Tibial artery (tissue), 4 donors: ENCODE results near the gene KLHL29.

Source experiments
- DNase-seq, 2 donors: peaks; one replicate each; pipeline ENCODE4 v3.0.0-alpha.2; 2019
- H3K27ac ChIP-seq, 2 donors: fragments of 200-600 bp; sonication (generic) in 1 of 2; 1 replicate in 1 of 2; 2 replicates in 1 of 2; pipeline ENCODE4 v1.5.1; 2018 to 2019; ENCODE audit warnings: mild to moderate bottlenecking in 1 of 2
- H3K27me3 ChIP-seq, 2 donors: fragments of 200-600 bp; sonication (generic) in 1 of 2; one replicate each; pipeline versions ENCODE4 v1.5.1 to v1.6.0; 2016 to 2019
- H3K36me3 ChIP-seq, 3 donors: fragments of 200-600 bp; sonication (generic) in 2 of 3; one replicate each; pipeline ENCODE4 v1.5.1; 2016 to 2019; ENCODE audit warnings: mild to moderate bottlenecking in 2 of 3
- H3K4me1 ChIP-seq, 4 donors: fragments of 200-600 bp; sonication (generic) in 2 of 4; 1 replicate in 3 of 4; 2 replicates in 1 of 4; pipeline ENCODE4 v1.5.1; 2016 to 2019
- H3K4me3 ChIP-seq, 2 donors: fragments of 200-600 bp; sonication (generic) in 1 of 2; 1 replicate in 1 of 2; 2 replicates in 1 of 2; pipeline ENCODE4 v1.5.1; 2018 to 2019; ENCODE audit warnings: mild to moderate bottlenecking in 2 of 2
- H3K9me3 ChIP-seq, 3 donors: fragments of 200-600 bp; sonication (generic) in 1 of 3; one replicate each; pipeline ENCODE4 v1.5.1; 2016 to 2019
- CTCF ChIP-seq, 2 experiments: fragments of 200-600 bp in 1 of 2; fragments of 450-650 bp in 1 of 2; IDR thresholded peaks; one replicate each; pipeline ENCODE4 v1.5.1; 2017 to 2019; ENCODE audit warnings: antibody characterized with exemption in 2 of 2, mild to moderate bottlenecking in 1 of 2, moderate library complexity in 1 of 2
- intact Hi-C: fragments of 100-400 bp; cut with DNase I; formaldehyde crosslinking; loops from one replicate; pipeline ENCODE4 v1.15.0; 2023; ENCODE audit warnings: low total_unique reads

Gene KLHL29

GRCh38 chr2:23617167-23617810, 232.3 kb downstream of the KLHL29 start:
- H3K9me3 ChIP-seq, result no peaks in the 10 kb centered on the region
- H3K36me3 ChIP-seq, result no peaks in the 10 kb centered on the region
- peak; percentile 73 to 86 for DNase-seq
- H3K27me3 ChIP-seq, result no peaks in the 10 kb centered on the region
- H3K4me1 ChIP-seq, result peaks cover 0 to 63% (median 50%) of the 10 kb centered on the region in 4 donors
- peak overlapping the region; percentile 86 to 88 for H3K27ac ChIP-seq
- peak; percentile 63 to 67 for TF ChIP-seq CTCF (IDR thresholded peaks at IDR 0.05)
- intact Hi-C loops, result no loop called here
- peak overlapping the region; percentile 28 to 35 for H3K4me3 ChIP-seq

- peak overlapping the region; percentile 28 to 35 for H3K4me3 ChIP-seq
- TF ChIP-seq CTCF (IDR thresholded peaks at IDR 0.05), result no peak
- intact Hi-C loops, result no loop called here
- H3K27me3 ChIP-seq, result no peaks in the 10 kb centered on the region
- H3K4me1 ChIP-seq, result peaks cover 0 to 63% (median 50%) of the 10 kb centered on the region in 4 donors
- peak in 1 of 2 donors; percentile 48 for DNase-seq
- no peaks in the 10 kb centered on the region for H3K36me3 ChIP-seq
- peak overlapping the region; percentile 86 to 88 for H3K27ac ChIP-seq
- H3K9me3 ChIP-seq, result no peaks in the 10 kb centered on the region
Observed at GRCh38 chr2:23617811-23618215, 232.8 kb downstream of the KLHL29 start.

- DNase-seq, result no peak
- Histone ChIP-seq H3K9me3 (no peaks in the 10 kb centered on the region), H3K27me3 (no peaks in the 10 kb centered on the region), H3K27ac (peak overlapping the region; percentile 86 to 88), H3K4me1 (peaks cover 0 to 63% (median 50%) of the 10 kb centered on the region in 4 donors), H3K36me3 (no peaks in the 10 kb centered on the region), H3K4me3 (no peak overlapping the region)
- intact Hi-C loops, result no loop called here
- no peak for TF ChIP-seq CTCF (IDR thresholded peaks at IDR 0.05)
Observed at GRCh38 chr2:23618265-23618664, 233.3 kb downstream of the KLHL29 start.

- Histone ChIP-seq H3K4me1 (peaks cover 0 to 65% (median 50%) of the 10 kb centered on the region in 4 donors), H3K27ac (peak overlapping the region; percentile 86 to 88), H3K4me3 (no peak overlapping the region), H3K36me3 (no peaks in the 10 kb centered on the region), H3K27me3 (no peaks in the 10 kb centered on the region), H3K9me3 (no peaks in the 10 kb centered on the region)
- TF ChIP-seq CTCF (IDR thresholded peaks at IDR 0.05), result no peak
- DNase-seq, result no peak
- intact Hi-C loops, result no loop called here
Observed at GRCh38 chr2:23618794-23619530, 234.0 kb downstream of the KLHL29 start.

GRCh38 chr2:23619941-23620340, 235.0 kb downstream of the KLHL29 start:
- no peaks in the 10 kb centered on the region for H3K27me3 ChIP-seq
- H3K36me3 ChIP-seq, result no peaks in the 10 kb centered on the region
- no peak for DNase-seq
- intact Hi-C loops, result loop anchor here (10.0 kb wide), 1 partner anchor 235 kb away; the partner anchor contains the start of gene KLHL29
- no peak for TF ChIP-seq CTCF (IDR thresholded peaks at IDR 0.05)
- H3K9me3 ChIP-seq, result peaks cover 0 to 6% (median 4%) of the 10 kb centered on the region in 3 donors
- H3K4me3 ChIP-seq, result no peak overlapping the region
- H3K4me1 ChIP-seq, result peaks cover 0 to 67% (median 50%) of the 10 kb centered on the region in 4 donors
- peak overlapping the region; percentile 86 to 88 for H3K27ac ChIP-seq
